ENCODE measurements around the gene DISC1.
"Not testable (repeated sequence)": the region's sequence is repeated elsewhere in the genome, so short reads cannot be mapped to it uniquely, and the experiment has no call there.

DISC1 gene

GRCh38 chr1:231969076-231969475 lies 342.5 kb downstream of the DISC1 start:
- peak; percentile 40 to 87 (median 50) for DNase-seq

- DNase-seq: not testable (repeated sequence)
Measured at GRCh38 chr1:231969761-231970160, 343.2 kb downstream of the DISC1 start.

- peak in 1 of 3 experiments; percentile 5 for DNase-seq
Measured at GRCh38 chr1:231970684-231971083, 344.1 kb downstream of the DISC1 start.

GRCh38 chr1:231971397-231972110 lies 345.0 kb downstream of the DISC1 start:
- no peak for DNase-seq

- peak in 2 of 3 experiments; percentile 66 to 75 for DNase-seq
Measured at GRCh38 chr1:231972111-231972445, 345.5 kb downstream of the DISC1 start.

- DNase-seq: no peak
Measured at GRCh38 chr1:231973830-231974229, 347.2 kb downstream of the DISC1 start.

GRCh38 chr1:231976231-231976630 lies 349.6 kb downstream of the DISC1 start:
- DNase-seq: no peak

GRCh38 chr1:231981675-231982074 lies 355.1 kb downstream of the DISC1 start:
- DNase-seq: no peak

GRCh38 chr1:231982871-231983587 lies 356.4 kb downstream of the DISC1 start:
- no peak for DNase-seq

- DNase-seq: no peak
Measured at GRCh38 chr1:231983588-231984193, 357.1 kb downstream of the DISC1 start.

- peak in 1 of 3 experiments; percentile 27 for DNase-seq
Measured at GRCh38 chr1:231985296-231986023, 358.9 kb downstream of the DISC1 start.

- DNase-seq: peak in 1 of 3 experiments; percentile 9
Measured at GRCh38 chr1:231986631-231987336, 360.2 kb downstream of the DISC1 start.

GRCh38 chr1:231990388-231990787 lies 363.8 kb downstream of the DISC1 start:
- no peak for DNase-seq

GRCh38 chr1:231991231-231991630 lies 364.6 kb downstream of the DISC1 start:
- no peak for DNase-seq

GRCh38 chr1:231993968-231994455 lies 367.4 kb downstream of the DISC1 start:
- no peak for DNase-seq

- no peak for DNase-seq
Measured at GRCh38 chr1:231998791-231999190, 372.2 kb downstream of the DISC1 start.

- no peak for DNase-seq
Measured at GRCh38 chr1:232005300-232005699, 378.7 kb downstream of the DISC1 start.

- no peak for DNase-seq
Measured at GRCh38 chr1:232009741-232010140, 383.2 kb downstream of the DISC1 start.

GRCh38 chr1:232011961-232012360 lies 385.4 kb downstream of the DISC1 start:
- no peak for DNase-seq

- peak in 2 of 3 experiments; percentile 47 to 76 for DNase-seq
Measured at GRCh38 chr1:232012773-232013386, 386.3 kb downstream of the DISC1 start.

- DNase-seq: peak; percentile 48 to 75 (median 67)
Measured at GRCh38 chr1:232014941-232015340, 388.4 kb downstream of the DISC1 start.

GRCh38 chr1:232016616-232017015 lies 390.0 kb downstream of the DISC1 start:
- DNase-seq: no peak

Measured in NCI-H1417 (cell line).